Gastrocnemius medialis (tissue), 4 donors: ENCODE data around the gene KNG1. TPM values are rescaled to one million over a fixed set of nuclear protein-coding genes. Genes with fewer than 3 reads are reported as not detected.

Experiments used
- ATAC-seq, 2 donors: fragments of 150-250 bp; one replicate each; pipeline ENCODE4 v1.9.1; 2016
- DNase-seq, 2 donors: peaks; one replicate each; pipeline ENCODE4 v3.0.0-alpha.2; 2019
- H3K27ac ChIP-seq, 4 donors: fragments of 200-600 bp; sonication (generic); 1 replicate in 1 of 4; 2 replicates in 3 of 4; pipeline ENCODE4 v1.5.1; 2016 to 2018; ENCODE audit warnings: mild to moderate bottlenecking in 2 of 4, moderate library complexity in 1 of 4
- H3K27me3 ChIP-seq, 3 donors: fragments of 200-600 bp; sonication (generic) in 2 of 3; 1 replicate in 1 of 3; 2 replicates in 2 of 3; pipeline versions ENCODE4 v1.5.1 to v1.6.0; 2016 to 2019; ENCODE audit warnings: mild to moderate bottlenecking in 1 of 3, moderate library complexity in 1 of 3
- H3K36me3 ChIP-seq, 2 donors: fragments of 200-600 bp; sonication (generic) in 1 of 2; one replicate each; pipeline ENCODE4 v1.5.1; 2017 to 2018
- H3K4me1 ChIP-seq, 2 donors: fragments of 200-600 bp; sonication (generic) in 1 of 2; one replicate each; pipeline ENCODE4 v1.5.1; 2016 to 2017; ENCODE audit warnings: mild to moderate bottlenecking in 2 of 2
- H3K4me3 ChIP-seq, 4 donors: fragments of 200-600 bp; sonication (generic) in 3 of 4; 1 replicate in 1 of 4; 2 replicates in 3 of 4; pipeline ENCODE4 v1.5.1; 2016 to 2019; ENCODE audit warnings: mild to moderate bottlenecking in 2 of 4
- H3K9me3 ChIP-seq, 3 donors: fragments of 200-600 bp; sonication (generic) in 2 of 3; 1 replicate in 1 of 3; 2 replicates in 2 of 3; pipeline ENCODE4 v1.5.1; 2016 to 2019
- CTCF ChIP-seq, 5 experiments: fragments of 450-650 bp in 3 of 5; fragments of 200-600 bp in 2 of 5; sonication (generic) in 2 of 5; IDR thresholded peaks in 4 of 5; conservative IDR thresholded peaks in 1 of 5; 1 replicate in 4 of 5; 2 replicates in 1 of 5; pipeline ENCODE4 v1.5.1; 2016 to 2019; ENCODE audit warnings: antibody characterized with exemption in 5 of 5, mild to moderate bottlenecking in 3 of 5, moderate library complexity in 3 of 5
- POLR2A ChIP-seq, 2 donors: fragments of 450-650 bp; IDR thresholded peaks; one replicate each; pipeline ENCODE4 v1.6.1; 2017; ENCODE audit warnings: antibody characterized with exemption in 2 of 2, mild to moderate bottlenecking in 2 of 2, moderate library complexity in 2 of 2
- in situ Hi-C, 4 donors: fragments of 200-750 bp; cut with MboI; loops; one replicate each; pipeline versions ENCODE4 v1.15.0 to v1.8.0; 2017; ENCODE audit warnings: low sequenced_read_pairs in 4 of 4
- intact Hi-C: fragments of 100-400 bp; cut with DNase I; formaldehyde crosslinking; loops from one replicate; pipeline ENCODE4 v1.15.1; 2023; ENCODE audit warnings: low total_unique reads
- total RNA-seq, 4 donors: library from RNA; depleted of rRNA; stranded (reverse); fragments of >200 nt; gene quantifications; one replicate each; pipeline versions ENCODE4 v1.1.0 to v1.2.3, GENCODE V29; 2016

KNG1 gene
- total RNA-seq, 4 donors from 2014 or later, result 0.55 to 1.2 TPM; not detected in 2

- Histone ChIP-seq H3K4me1 (peaks cover 38 to 49% of the 10 kb centered on the region in 2 donors), H3K27ac (peak overlapping the region; percentile 88 to 99 (median 96)), H3K4me3 (peak overlapping the region; percentile 63 to 93 (median 86)), H3K9me3 (no peaks in the 10 kb centered on the region), H3K27me3 (no peaks in the 10 kb centered on the region), H3K36me3 (peaks cover 11 to 58% of the 10 kb centered on the region in 2 donors)
- TF ChIP-seq POLR2A (IDR thresholded peaks at IDR 0.05), result no peak
- no peak for TF ChIP-seq CTCF (IDR thresholded peaks at IDR 0.05 in 4 of 5, conservative IDR thresholded peaks at IDR 0.05 in 1 of 5)
- intact Hi-C loops (loop anchor here (5.0 to 10.0 kb wide), 4 partner anchors 192 to 1198 kb away; partner anchors contain the start of genes ETV5 and SENP2), in situ Hi-C loops (loop anchor here in 3 of 4 donors (25.0 kb wide), 3 partner anchors 223 to 1198 kb away; partner anchors contain the start of genes TRA2B (in 3 of the 3), DNAJB11 (in 1 of the 3), SENP2 (in 1 of the 3) and TBCCD1 (in 1 of the 3))
- ATAC-seq (no peak), DNase-seq (no peak)
Observed at GRCh38 chr3:186784820-186785494, 67.8 kb downstream of the KNG1 start.

- ATAC-seq (no peak), DNase-seq (no peak)
- H3K27me3 ChIP-seq, result no peaks in the 10 kb centered on the region
- TF ChIP-seq CTCF (IDR thresholded peaks at IDR 0.05 in 4 of 5, conservative IDR thresholded peaks at IDR 0.05 in 1 of 5), result no peak
- TF ChIP-seq POLR2A (IDR thresholded peaks at IDR 0.05), result no peak
- peak overlapping the region in 3 of 4 donors; percentile 88 to 99 (median 97) for H3K27ac ChIP-seq
- no peaks in the 10 kb centered on the region for H3K9me3 ChIP-seq
- intact Hi-C loops (loop anchor here (10.0 kb wide), 2 partner anchors 681 to 929 kb away; partner anchors contain the start of gene ETV5), in situ Hi-C loops (loop anchor here in 3 of 4 donors (25.0 kb wide), 3 partner anchors 223 to 1198 kb away; partner anchors contain the start of genes TRA2B (in 3 of the 3), DNAJB11 (in 1 of the 3), SENP2 (in 1 of the 3) and TBCCD1 (in 1 of the 3))
- peaks cover 38 to 49% of the 10 kb centered on the region in 2 donors for H3K4me1 ChIP-seq
- H3K36me3 ChIP-seq, result peaks cover 11 to 59% of the 10 kb centered on the region in 2 donors
- H3K4me3 ChIP-seq, result peak overlapping the region; percentile 63 to 93 (median 86)
Observed at GRCh38 chr3:186785495-186786018, 68.4 kb downstream of the KNG1 start.

GRCh38 chr3:186786922-186787321 lies 69.8 kb downstream of the KNG1 start:
- H3K9me3 ChIP-seq, result no peaks in the 10 kb centered on the region
- H3K27ac ChIP-seq, result peak overlapping the region in 1 of 4 donors; percentile 19
- intact Hi-C loops (loop anchor here (10.0 kb wide), 2 partner anchors 682 to 928 kb away; partner anchors contain the start of gene ETV5), in situ Hi-C loops (loop anchor here in 3 of 4 donors (25.0 kb wide), 3 partner anchors 225 to 1200 kb away; partner anchors contain the start of genes TRA2B (in 3 of the 3), DNAJB11 (in 1 of the 3), SENP2 (in 1 of the 3) and TBCCD1 (in 1 of the 3))
- peaks cover 11 to 59% of the 10 kb centered on the region in 2 donors for H3K36me3 ChIP-seq
- ATAC-seq (no peak), DNase-seq (no peak)
- H3K4me1 ChIP-seq, result peaks cover 38 to 49% of the 10 kb centered on the region in 2 donors
- TF ChIP-seq CTCF (IDR thresholded peaks at IDR 0.05 in 4 of 5, conservative IDR thresholded peaks at IDR 0.05 in 1 of 5) (no peak), POLR2A (IDR thresholded peaks at IDR 0.05) (no peak)
- H3K4me3 ChIP-seq, result peak overlapping the region in 1 of 4 donors; percentile 93
- no peaks in the 10 kb centered on the region for H3K27me3 ChIP-seq

DNA sequence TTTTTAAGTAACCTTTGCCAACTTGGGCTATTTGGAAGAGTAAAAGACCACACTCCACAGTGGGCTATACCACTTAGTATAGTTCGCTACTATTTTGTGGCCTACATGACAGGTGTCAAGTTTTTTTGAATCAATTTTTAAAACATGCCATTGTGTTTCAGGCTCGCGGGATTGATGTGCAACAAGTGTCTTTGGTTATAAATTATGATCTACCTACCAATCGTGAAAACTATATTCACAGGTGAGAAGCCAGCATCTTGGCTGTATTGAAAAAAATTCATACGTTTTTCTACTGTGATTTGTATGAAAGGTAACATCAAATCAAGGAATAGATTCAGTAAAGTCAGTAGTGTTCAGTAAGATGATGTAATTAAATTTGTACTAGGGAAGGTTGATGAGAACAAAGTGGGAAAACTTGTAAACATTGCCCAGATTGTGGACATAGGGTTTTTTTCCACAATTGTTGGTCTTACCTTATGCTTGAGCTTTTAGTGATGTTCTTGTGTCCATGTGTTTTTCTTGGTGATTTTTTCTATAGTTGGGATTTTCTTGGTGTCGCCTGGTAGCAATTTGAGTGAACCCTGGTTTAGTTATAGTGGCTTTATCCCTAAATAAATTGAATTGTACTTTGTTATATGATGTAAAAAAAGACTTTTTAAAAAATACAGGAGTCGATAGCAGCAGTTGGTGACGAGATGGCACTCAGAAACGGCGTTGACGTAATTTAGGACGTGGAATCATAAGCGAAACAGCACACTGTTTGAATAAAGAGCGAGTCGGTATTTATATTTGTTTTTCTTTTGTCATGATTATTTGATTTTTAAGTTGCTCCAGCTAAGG lies 70.7 kb downstream of the KNG1 start:
- ATAC-seq (no peak), DNase-seq (no peak)
- H3K36me3 ChIP-seq, result peaks cover 11 to 59% of the 10 kb centered on the region in 2 donors
- intact Hi-C loops (loop anchor here (10.0 kb wide), 2 partner anchors 683 to 927 kb away; partner anchors contain the start of gene ETV5), in situ Hi-C loops (loop anchor here in 3 of 4 donors (25.0 kb wide), 3 partner anchors 226 to 1201 kb away; partner anchors contain the start of genes TRA2B (in 3 of the 3), DNAJB11 (in 1 of the 3), SENP2 (in 1 of the 3) and TBCCD1 (in 1 of the 3))
- H3K9me3 ChIP-seq, result no peaks in the 10 kb centered on the region
- TF ChIP-seq POLR2A (IDR thresholded peaks at IDR 0.05), result no peak
- no peak for TF ChIP-seq CTCF (IDR thresholded peaks at IDR 0.05 in 4 of 5, conservative IDR thresholded peaks at IDR 0.05 in 1 of 5)
- peak overlapping the region in 1 of 4 donors; percentile 19 for H3K27ac ChIP-seq
- no peak overlapping the region for H3K4me3 ChIP-seq
- no peaks in the 10 kb centered on the region for H3K27me3 ChIP-seq
- peaks cover 38 to 42% of the 10 kb centered on the region in 2 donors for H3K4me1 ChIP-seq
